ENCODE data around the gene PPFIA1.

DNA sequence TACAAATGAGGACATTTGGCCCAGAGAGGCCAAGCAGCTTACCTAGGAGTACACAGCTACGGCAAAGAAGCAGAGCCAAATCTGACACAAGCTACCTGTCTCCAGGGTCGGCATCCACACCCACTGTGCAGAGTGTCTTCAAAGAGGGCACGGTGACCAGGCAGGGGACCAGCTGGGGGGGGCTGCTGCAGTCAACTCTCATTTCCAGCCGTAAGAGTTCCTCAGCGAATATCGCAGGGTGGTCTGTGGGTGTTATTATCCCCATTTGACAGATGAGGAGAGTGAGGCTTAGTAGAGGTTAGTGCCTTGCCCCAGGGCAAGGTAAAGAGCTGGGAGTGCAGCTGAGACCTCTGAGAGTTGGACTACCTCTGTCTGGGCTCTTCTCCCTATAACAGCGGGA lies 7.1 kb upstream of the PPFIA1 start:
- no peak for TF ChIP-seq EZH2 (IDR thresholded peaks at IDR 0.05)
- TF ChIP-seq POLR2AphosphoS5 (IDR thresholded peaks at IDR 0.05; ENCODE audit: borderline replicate concordance, low read depth, low read length) = no peak
- no peak for TF ChIP-seq FOXP2 (optimal IDR thresholded peaks at IDR 0.05; ENCODE audit: control extremely low read depth, extremely low read length, insufficient read depth)

Data from SK-N-MC (cell line).